Esophagus squamous epithelium (tissue), 5 donors: Measurements from ENCODE around the gene CDC14B. TPM values are rescaled to one million over a fixed set of nuclear protein-coding genes. Genes with fewer than 3 reads are reported as not detected.

Source experiments
- DNase-seq: peaks from one replicate; lab custom pipeline; 2025; lab: John Stamatoyannopoulos, UW
- H3K27ac ChIP-seq, 4 donors: fragments of 200-600 bp; sonication (generic); one replicate each; pipeline ENCODE4 v1.5.1; 2016 to 2019; ENCODE audit warnings: mild to moderate bottlenecking in 1 of 4
- H3K27me3 ChIP-seq, 4 donors: fragments of 200-600 bp; sonication (generic); 1 replicate in 3 of 4; 2 replicates in 1 of 4; pipeline versions ENCODE4 v1.5.1 to v1.6.0; 2017 to 2021; ENCODE audit warnings: antibody characterized with exemption in 1 of 4
- H3K36me3 ChIP-seq, 3 donors: fragments of 200-600 bp; sonication (generic); one replicate each; pipeline ENCODE4 v1.5.1; 2016 to 2019
- H3K4me1 ChIP-seq, 3 donors: fragments of 200-600 bp; sonication (generic); one replicate each; pipeline ENCODE4 v1.5.1; 2017 to 2019
- H3K4me3 ChIP-seq, 4 donors: fragments of 200-600 bp; sonication (generic); 1 replicate in 3 of 4; 2 replicates in 1 of 4; pipeline ENCODE4 v1.5.1; 2016 to 2019; ENCODE audit warnings: mild to moderate bottlenecking in 2 of 4, moderate library complexity in 1 of 4
- H3K9me3 ChIP-seq, 3 donors: fragments of 200-600 bp; sonication (generic); one replicate each; pipeline ENCODE4 v1.5.1; 2016 to 2019
- POLR2A ChIP-seq, 4 donors: fragments of 450-650 bp; IDR thresholded peaks; one replicate each; pipeline ENCODE4 v1.6.1; 2017; ENCODE audit warnings: antibody characterized with exemption in 4 of 4, mild to moderate bottlenecking in 4 of 4, moderate library complexity in 3 of 4
- WGBS, 2 donors: methylation state at CpG; one replicate each; pipeline ENCODE4 v1.1.5; 2018; 5-methylcytosine and 5-hydroxymethylcytosine counted together
- intact Hi-C: fragments of 100-400 bp; cut with DNase I; formaldehyde crosslinking; loops from one replicate; pipeline ENCODE4 v1.15.0; 2022
- total RNA-seq, 4 donors: library from RNA; depleted of rRNA; stranded (reverse); fragments of >200 nt; gene quantifications; one replicate each; pipeline ENCODE4 v1.1.0, GENCODE V29; 2016
- TF ChIP-seq, protein P1 (sequence below), 6 experiments: fragments of 450-650 bp in 4 of 6; fragments of 200-600 bp in 2 of 6; sonication (generic) in 2 of 6; IDR thresholded peaks; one replicate each; pipeline ENCODE4 v1.5.1; 2016 to 2019; ENCODE audit warnings: antibody characterized with exemption in 6 of 6, mild to moderate bottlenecking in 4 of 6, moderate library complexity in 4 of 6
- donor health status: DM: yes; HTN: yes; CAD: no.

CDC14B gene
- total RNA-seq, 4 donors from 2014 or later, result 2.7 to 14.8 (median 9.1) TPM

DNA sequence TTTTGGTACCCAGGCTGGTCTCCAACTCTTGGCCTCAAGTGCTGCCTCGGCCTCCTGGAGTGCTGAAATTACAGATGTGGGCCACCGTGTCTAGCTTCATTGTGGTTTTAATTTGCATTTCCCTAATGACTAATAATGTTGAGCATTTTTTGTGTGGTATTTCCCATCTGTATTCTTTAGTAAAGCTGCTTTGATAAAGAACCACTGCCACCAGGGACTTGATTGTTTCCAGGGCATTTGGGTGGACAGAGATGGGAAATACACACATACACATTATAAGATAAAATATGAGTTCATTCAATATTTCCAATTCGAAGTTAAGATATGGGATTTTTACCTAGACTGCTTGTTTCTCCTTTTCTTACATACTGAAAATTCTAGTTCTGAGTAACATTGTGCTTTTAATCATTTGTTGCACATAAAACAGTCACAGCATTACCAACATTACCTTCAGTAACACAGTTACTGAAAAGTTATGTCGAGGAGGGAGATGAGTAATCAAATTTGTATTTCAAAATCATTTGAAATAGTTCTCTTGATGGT, 140.7 kb downstream of the CDC14B start:
- DNase-seq, result no peak
- Histone ChIP-seq H3K4me3 (no peak overlapping the region), H3K27ac (no peak overlapping the region), H3K36me3 (no peaks in the 10 kb centered on the region), H3K27me3 (no peaks in the 10 kb centered on the region), H3K9me3 (no peaks in the 10 kb centered on the region), H3K4me1 (peaks cover 0 to 1% (median 0%) of the 10 kb centered on the region in 3 donors)
- intact Hi-C loops, result no loop called here
- TF ChIP-seq POLR2A (IDR thresholded peaks at IDR 0.05), result no peak
- TF ChIP-seq, protein P1, sequence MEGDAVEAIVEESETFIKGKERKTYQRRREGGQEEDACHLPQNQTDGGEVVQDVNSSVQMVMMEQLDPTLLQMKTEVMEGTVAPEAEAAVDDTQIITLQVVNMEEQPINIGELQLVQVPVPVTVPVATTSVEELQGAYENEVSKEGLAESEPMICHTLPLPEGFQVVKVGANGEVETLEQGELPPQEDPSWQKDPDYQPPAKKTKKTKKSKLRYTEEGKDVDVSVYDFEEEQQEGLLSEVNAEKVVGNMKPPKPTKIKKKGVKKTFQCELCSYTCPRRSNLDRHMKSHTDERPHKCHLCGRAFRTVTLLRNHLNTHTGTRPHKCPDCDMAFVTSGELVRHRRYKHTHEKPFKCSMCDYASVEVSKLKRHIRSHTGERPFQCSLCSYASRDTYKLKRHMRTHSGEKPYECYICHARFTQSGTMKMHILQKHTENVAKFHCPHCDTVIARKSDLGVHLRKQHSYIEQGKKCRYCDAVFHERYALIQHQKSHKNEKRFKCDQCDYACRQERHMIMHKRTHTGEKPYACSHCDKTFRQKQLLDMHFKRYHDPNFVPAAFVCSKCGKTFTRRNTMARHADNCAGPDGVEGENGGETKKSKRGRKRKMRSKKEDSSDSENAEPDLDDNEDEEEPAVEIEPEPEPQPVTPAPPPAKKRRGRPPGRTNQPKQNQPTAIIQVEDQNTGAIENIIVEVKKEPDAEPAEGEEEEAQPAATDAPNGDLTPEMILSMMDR (IDR thresholded peaks at IDR 0.05), result no peak
- 57 to 58% methylated on average over 4 of the region's 4 CpGs for WGBS, 2 donors

DNA sequence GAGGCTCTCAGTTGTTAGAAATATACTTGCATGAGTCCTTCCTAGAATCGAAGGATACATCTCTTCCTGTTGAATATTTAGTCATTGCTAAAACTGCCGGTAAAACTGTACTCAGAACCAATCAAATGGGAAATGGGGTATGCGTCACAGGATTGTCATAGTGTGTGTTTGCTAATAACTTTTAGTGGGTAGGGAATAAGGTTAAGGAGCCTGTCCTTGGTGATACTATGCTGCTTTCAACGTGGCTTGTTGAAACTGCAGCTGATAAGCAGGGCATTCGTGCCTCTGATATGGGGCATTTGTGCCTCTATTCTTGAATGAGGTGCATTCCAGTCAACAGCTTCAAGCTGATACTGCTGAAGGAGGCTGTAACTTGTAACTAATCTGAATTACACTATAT, 143.1 kb downstream of the CDC14B start:
- 72 to 85% methylated on average over 4 to 5 of the region's 5 CpGs for WGBS, 2 donors
- no peak for DNase-seq
- no peak overlapping the region for H3K27ac ChIP-seq
- intact Hi-C loops, result no loop called here
- no peaks in the 10 kb centered on the region for H3K27me3 ChIP-seq
- H3K36me3 ChIP-seq, result peaks cover 0 to 23% (median 0%) of the 10 kb centered on the region in 3 donors
- H3K4me1 ChIP-seq, result no peaks in the 10 kb centered on the region
- H3K4me3 ChIP-seq, result no peak overlapping the region
- TF ChIP-seq, protein P1 (IDR thresholded peaks at IDR 0.05), result no peak
- TF ChIP-seq POLR2A (IDR thresholded peaks at IDR 0.05), result no peak
- no peaks in the 10 kb centered on the region for H3K9me3 ChIP-seq

DNA sequence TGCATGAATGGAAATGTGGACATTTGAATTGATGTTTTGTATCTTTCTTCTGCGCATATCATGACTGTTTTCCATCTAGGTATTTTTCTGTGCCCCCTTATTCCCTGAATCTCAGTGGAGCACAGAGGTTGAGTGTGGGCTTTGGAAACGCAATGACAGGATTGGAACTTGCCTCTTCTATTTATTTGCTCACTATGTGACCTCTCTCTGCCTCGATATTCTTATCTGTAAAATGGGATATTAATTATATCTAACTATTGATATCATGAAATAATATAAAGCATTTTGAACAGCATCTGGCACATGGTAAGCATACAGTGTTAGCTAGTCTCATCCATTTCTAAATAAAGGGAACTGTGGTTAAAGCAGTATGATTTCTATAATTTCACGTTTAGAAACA, 143.6 kb downstream of the CDC14B start:
- TF ChIP-seq, protein P1 (IDR thresholded peaks at IDR 0.05), result no peak
- TF ChIP-seq POLR2A (IDR thresholded peaks at IDR 0.05), result no peak
- Histone ChIP-seq H3K27ac (no peak overlapping the region), H3K36me3 (peaks cover 0 to 29% (median 0%) of the 10 kb centered on the region in 3 donors), H3K9me3 (no peaks in the 10 kb centered on the region), H3K4me1 (no peaks in the 10 kb centered on the region), H3K4me3 (no peak overlapping the region), H3K27me3 (no peaks in the 10 kb centered on the region)
- DNase-seq, result no peak
- 83 to 89% methylated on average over 4 of the region's 4 CpGs for WGBS, 2 donors
- intact Hi-C loops, result no loop called here

DNA sequence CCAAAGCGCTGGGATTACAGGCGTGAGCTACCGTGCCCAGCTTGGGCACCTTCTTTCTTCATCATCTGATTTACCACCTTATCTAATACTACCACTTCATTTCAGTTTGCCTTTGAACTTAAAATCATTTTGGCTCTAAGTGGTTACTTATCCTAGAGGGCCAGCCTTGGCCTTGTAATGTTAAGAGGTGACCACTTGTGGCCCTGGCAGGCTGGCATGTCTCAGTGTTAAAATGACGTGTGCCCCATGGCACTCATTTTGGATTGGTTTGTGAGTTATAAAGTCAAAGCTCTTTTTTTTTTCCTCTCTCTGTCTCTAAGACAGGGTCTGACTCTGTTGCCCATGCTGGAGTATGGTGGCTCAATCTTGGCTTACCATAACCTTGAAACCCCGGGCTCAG, 151.9 kb downstream of the CDC14B start:
- H3K36me3 ChIP-seq, result peaks cover 0 to 58% (median 0%) of the 10 kb centered on the region in 3 donors
- H3K4me3 ChIP-seq, result no peak overlapping the region
- intact Hi-C loops, result no loop called here
- no peaks in the 10 kb centered on the region for H3K4me1 ChIP-seq
- no peak overlapping the region for H3K27ac ChIP-seq
- DNase-seq, result no peak
- 90 to 93% methylated on average over 5 of the region's 5 CpGs for WGBS, 2 donors
- no peak for TF ChIP-seq POLR2A (IDR thresholded peaks at IDR 0.05)
- TF ChIP-seq, protein P1 (IDR thresholded peaks at IDR 0.05), result no peak
- H3K9me3 ChIP-seq, result no peaks in the 10 kb centered on the region
- no peaks in the 10 kb centered on the region for H3K27me3 ChIP-seq

DNA sequence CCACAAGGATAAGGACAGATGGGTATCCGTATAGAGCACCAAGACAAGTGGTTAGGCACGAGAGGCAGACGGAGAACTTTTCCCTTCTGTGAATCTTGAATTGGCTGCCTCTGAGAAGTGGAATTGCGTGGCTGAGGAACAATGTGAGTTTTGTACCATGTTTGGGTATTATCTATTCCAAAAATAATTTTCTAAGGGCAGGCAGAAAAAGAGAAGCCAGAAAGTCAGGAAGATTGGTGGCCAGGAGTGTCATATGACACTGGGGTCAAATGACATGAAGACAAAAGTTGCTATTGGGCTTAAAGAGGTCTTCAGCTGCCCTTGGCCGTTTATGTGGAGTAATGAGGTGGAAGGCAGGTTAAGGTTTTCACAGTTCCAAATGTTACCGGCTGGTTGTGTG, 155.2 kb downstream of the CDC14B start:
- H3K9me3 ChIP-seq, result no peaks in the 10 kb centered on the region
- no peaks in the 10 kb centered on the region for H3K4me1 ChIP-seq
- no peak overlapping the region for H3K4me3 ChIP-seq
- DNase-seq, result no peak
- H3K27ac ChIP-seq, result no peak overlapping the region
- H3K27me3 ChIP-seq, result no peaks in the 10 kb centered on the region
- 80 to 84% methylated on average over 6 of the region's 6 CpGs for WGBS, 2 donors
- TF ChIP-seq POLR2A (IDR thresholded peaks at IDR 0.05), result no peak
- TF ChIP-seq, protein P1 (IDR thresholded peaks at IDR 0.05), result no peak
- intact Hi-C loops, result no loop called here
- H3K36me3 ChIP-seq, result peaks cover 0 to 36% (median 0%) of the 10 kb centered on the region in 3 donors
